ENCODE measurements around the gene VASN. TPM values are rescaled to one million over a fixed set of nuclear protein-coding genes. Genes with fewer than 3 reads are reported as not detected.

VASN gene
- polyA plus RNA-seq, 1 donor, result 12.6 TPM

DNA sequence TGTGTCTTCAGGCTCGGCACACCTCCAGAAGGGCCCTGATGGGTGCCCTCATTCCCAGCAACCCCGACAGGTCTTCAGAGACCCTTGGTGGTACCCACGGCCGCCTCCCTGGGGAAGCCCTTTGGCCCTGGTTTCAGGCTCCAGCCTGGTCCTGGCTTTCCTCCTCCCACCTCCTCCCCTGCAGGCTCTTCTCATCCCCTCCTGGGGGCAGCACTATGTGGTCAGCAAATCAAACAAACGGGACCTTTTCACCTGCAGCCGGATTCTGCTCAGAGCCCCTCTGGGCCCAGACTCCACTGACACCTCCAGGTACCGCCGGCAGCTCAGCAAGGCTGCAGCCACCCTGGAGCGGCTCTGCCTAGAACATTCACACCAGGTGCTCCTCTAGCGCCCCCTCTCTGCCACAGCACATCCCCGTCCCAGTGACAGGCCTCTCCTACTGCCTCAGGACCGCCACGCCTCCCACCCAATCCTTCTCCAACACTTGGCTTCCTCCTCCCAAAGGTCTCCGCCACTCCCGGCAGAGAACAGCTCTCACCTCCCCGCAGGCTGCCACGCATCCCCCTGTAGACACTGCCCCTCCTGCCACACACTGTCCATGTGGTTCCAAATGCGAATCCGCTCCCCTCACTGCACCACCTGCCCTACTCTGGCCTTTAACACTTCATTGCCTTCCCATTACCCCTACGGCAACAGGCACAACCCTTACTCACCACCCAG, 32.8 kb downstream of the VASN start:
- no peak for DNase-seq

DNA sequence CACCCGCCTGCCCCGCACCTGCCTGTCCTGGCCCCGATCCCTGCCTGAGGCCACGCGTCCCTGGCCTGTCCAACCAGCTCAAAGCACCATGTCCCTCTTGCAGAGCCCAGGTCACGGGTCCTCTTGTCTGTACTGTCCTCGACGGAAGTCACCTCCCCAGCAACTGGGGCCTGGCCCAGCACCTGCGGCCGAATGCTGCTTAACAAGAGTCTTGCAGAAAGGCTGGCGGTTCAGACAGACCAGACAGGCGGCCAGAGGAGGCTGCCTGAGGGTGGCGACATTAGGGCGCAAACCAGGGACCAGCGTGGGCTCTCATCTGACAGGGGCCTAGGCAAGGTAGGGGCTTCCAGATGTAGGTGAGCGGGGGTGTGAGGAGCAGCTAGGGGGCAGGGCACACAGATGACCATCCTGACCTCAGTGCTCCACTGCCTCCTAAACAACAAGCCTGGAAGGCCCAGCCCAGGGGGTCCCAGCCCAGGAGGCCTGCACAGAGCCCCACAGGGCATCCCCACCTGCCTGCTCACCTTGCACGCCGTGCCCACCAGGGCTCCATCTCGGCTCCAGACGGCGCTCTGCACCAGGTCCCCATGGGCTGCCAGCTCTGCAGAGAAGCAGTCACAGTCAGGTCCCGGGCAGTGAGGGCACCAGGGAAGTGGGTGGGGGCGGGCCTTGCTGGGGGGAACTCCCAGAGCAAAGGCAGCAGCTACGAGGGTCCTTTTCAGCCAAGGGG, 33.5 kb downstream of the VASN start:
- DNase-seq, result no peak

DNA sequence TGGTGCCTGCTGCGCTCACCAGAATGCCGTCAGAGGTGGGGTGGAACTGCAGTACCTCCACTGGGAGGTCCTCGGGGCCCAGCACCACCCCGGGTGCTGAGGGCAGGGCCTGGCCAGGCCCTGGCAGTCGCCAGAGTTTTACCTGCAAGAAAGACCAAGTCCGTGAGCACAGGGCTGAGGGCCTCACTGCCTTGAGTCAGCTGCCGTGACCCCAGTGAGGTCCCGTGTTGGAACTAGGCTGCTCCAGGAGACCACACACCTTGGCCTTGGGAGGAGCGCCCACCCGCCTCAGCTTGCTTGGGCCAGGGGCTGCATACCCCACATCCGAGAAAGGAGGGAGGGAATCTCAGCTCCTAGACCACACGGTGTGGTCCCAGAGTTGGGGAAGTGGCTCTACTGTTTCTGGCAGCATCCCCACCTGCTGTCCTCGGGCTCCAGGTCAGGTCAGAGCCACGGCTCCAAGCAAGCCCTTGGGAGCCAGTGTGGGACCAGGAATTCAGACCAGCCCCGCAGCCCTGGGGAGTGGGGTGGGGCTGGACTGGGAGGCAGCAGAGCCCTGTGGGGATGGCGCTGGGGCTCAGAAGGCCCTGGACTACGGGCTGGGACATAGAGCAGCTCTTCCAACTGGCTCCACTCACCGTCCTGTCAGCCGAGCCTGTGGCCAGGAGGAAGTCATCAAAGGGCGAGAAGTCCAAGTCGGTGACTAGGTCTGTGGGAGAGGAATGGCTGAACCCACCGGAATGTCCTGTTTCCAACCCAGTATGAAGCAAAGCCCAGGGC, 36.1 kb downstream of the VASN start:
- DNase-seq, result no peak

DNA sequence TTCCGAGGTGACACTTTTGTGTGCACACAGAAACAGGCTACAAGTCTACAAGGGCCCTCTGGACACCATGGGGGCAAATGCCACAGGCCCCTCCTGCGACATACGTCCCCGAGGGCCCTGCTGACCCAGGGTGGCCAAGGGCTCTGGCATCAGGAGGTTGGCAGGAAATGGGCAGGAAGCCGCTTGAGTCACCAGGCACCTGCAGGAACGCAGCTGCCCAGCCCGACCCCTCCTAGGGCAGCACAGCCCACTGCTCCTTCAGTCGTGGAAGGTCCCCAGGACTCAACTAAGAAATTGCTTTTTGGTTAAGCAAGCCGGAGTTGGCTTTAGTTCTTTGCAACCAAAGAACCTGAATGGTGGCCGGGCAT, 36.7 kb downstream of the VASN start:
- no peak for DNase-seq

DNA sequence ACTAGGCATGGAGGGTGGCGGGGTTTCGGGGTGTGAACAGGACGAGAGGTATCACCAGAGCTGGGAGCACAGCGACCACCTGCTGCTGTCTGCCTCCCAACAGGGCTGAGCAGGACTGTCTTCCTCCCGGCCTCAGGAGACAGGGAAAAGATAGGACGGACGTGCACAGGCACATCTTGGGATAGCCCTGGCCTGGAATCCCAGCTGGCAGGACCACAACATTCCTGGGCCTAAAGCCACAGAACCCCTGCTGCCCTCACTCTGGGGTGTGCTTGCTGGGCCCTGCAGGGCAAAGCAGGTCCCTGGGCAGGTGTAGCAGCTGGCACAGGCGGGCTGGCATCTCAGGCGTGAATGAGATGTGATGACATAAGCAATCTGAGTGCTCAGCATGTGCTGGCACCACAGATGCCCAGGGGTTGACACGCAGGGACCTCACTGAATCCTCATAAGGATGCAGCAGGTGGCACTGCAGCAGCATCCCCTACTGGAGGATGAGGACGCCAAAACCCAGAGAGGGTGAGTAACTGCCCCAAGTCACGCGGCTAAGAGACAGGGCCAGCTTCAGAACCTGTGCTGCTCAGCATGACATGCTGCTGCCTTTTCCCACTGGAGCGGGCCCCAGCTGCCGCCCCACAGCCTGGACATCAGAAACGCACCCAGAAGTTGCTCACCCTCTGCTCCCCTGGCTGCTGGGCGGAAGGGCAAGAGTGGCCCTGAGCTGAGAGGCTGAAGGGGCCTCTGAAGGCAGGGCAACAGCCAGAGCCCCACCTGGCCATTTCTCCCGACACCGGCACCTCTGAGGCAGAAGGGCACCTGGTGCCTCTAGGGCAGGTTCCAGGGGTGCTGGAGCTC, 37.7 kb downstream of the VASN start:
- DNase-seq, result no peak

DNA sequence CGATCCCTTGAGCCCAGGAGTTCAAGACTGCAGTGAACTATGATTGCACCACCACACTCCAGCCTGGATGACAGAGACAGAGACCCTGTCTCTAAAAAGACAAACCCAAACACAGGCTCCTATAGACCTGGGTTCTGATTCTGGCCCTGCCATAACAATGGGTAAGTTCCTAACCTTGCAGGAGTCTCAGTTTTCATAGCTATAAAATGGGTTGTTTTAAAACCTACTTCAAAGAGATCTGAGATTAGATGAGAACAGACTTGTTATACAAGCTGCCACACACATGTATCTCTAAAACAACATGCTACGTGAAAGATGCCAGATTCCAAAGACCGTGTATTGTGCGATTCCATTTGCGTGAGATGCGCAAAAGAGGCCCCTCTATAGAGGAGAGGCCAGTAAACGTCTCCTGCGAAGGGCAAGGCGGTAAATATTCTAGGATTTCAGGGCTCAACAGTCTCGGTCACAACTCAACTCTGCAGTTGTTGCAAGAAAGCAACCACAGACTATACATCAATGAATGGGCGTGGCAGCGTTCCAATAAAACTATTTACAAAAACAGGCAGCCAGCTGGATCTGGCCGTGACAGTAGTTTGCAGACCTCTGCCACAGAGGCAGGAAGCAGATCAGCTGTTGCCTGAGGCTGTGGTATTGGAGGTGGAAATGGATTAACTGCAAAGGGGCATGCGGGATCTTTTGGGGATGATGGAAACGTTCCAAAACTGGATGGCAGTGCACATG, 38.9 kb downstream of the VASN start:
- peak; percentile 79 for DNase-seq

DNA sequence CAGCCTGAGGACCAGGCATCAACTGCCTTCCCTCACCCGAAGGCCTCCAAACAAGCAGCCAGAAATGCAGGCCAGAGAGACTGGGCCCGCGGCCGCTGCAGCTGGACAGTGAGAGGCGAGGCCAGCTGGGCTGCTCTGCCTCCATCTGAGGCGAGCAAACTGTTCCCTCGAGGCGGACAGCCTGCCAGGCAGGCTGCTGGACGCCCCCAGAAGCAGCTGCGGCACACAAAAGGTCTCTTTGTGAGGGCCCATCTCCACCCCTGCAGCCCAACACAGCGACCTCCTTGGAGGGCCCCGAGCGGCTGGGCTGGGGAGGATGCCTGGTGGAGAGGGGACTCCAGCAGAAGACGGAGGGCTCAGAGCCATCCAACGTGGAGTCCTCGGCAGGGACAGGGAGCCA, 40.0 kb downstream of the VASN start:
- peak; percentile 84 for DNase-seq

DNA sequence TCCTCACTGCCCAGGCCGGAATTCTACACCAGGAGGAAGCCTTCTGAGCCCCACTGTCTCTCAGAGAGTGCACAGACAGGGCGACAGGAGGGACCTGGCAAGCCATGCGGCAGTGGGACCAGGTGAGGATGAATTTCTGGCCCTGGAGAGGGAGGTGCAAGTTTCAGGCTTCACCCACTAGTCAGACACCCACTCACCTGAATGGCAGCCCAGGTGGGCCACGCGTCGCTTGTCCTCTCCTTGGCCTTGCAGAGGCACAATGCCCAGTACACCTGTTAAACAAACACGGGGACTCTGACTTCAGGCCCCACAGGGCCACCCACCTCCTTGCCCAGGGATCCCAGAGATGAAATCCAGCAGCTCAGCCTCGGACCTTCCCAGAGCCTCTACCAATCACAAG, 40.5 kb downstream of the VASN start:
- no peak for DNase-seq

DNA sequence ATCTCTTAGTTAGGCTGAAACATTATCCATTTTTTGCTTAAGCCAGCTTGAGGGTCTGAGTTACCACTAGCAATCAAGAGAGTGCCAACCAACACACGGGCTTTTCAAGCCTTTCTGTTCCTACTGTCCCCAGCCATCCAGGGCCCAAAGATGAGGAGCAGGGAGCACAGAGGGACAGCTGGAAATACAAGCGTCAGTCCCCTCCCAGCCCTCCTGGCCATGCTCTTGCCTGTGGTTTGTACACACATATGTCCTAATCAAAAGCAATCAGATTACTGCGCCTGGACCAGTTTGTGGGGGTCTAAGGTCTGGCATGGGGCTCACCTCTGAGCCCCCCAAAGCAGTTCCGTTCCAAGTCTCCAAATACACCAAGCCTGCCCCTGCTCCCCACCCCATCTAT, 41.2 kb downstream of the VASN start:
- no peak for DNase-seq

DNA sequence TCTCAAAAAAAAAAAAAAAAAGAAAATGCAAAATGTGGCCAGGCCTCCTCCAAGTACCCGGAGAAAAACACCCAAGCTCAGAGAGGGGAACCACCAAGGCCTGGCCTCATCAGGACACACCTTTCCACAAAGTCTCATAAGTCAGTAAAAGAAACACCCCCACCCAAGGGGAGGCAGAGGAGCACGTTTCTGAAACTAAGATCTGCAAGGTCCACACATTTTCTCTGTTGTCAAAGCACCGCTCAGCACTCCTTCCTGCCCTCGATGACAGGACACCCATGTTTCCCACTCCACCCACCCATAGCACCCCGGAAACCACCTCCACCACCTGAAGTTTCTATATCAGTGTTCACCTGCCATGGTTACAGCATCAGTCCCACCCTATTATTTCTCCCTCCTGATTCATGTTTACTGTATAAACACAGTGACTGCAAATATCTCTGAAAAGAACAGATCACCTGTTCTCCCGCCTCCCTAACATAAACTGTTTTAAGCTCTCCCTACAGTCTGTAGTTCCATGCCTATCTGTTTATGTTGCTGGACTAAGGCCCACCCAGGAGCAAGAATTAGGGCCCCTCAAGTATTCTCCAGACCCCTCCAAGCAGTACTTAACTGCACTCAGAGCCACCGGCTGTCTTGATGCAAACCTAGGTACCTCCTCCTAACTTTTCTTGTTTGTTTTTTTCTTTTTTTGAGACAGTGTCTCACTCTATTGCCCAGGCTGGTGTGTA, 42.7 kb downstream of the VASN start:
- no peak for DNase-seq

DNA sequence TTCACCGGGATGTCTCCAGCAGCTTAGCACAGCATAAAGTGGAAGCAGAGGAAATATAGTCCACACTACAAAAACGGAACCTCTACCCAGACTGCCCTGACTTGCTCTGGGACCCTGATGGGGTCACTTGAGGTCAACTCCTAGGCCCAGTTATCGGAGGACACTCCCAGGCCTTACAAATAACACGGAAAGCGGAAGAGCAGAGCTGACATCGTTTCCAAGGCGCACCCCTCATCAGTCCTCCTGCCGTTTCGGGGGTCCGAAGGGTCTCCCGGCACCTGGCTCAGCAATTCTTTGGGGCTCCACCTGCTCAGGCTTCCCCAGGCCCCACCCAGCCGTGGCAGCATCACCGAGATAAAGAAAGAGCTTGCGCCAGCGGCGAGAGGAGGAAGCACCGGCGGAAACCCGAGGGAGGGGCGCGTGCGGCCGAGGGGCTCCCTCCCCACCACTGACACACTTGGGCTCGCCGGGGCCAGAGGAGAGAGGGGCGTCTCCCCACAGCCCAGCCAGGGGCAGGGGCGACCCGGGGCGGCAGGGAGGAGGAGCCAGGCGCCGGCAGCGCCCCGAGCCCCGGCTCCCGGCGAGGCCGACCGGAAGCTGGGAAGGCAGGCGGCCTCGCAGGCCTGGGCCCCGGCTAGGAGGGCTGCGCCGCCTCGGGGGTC, 44.0 kb downstream of the VASN start:
- no peak for DNase-seq

DNA sequence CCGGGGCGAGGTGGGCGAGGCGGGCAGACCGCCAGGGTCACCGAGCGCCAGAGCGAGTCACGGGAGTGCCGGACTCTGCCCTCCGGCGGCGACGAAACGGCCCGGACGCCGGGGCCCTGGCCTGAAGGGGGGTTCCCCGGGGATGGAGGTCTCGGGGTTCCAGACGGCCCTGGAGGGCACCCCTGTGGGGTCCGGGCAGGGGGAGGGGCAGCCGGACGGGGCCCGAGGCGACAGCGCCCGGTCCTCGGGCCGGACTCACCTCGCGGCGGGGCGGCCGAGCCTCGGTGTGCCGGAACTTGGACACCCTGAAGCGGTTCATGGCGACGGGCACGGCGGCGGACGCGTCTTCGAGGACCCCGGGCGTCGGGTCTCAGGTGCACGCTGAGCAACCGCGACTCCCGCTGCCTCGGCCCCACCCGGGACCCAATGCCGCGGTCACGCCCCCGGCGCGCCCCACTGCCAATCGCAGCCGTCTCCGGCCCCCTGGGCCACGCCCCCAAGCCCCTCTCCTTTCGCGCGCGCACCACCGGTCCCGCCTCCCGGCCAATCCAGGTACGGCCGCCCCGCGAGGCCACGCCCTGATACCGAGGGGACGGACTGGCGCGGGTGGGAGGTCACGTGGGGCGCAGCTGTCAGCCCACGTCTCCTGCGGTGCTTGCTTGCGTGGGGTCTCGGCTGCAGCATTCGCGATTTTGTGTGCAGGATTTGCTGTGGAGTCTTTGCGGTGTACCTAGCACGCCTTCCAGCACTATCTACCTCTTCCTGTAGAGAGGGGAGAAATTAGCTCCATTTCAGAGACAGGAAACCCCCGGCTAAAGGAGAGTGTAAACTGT, 44.8 kb downstream of the VASN start, which contains the start of gene CORO7:
TSS of gene CORO7 (minus strand) at position 397 of the 833 bp plus-strand sequence. CDS start at position 319, 78 bp downstream.
- peak; percentile 93 for DNase-seq

DNA sequence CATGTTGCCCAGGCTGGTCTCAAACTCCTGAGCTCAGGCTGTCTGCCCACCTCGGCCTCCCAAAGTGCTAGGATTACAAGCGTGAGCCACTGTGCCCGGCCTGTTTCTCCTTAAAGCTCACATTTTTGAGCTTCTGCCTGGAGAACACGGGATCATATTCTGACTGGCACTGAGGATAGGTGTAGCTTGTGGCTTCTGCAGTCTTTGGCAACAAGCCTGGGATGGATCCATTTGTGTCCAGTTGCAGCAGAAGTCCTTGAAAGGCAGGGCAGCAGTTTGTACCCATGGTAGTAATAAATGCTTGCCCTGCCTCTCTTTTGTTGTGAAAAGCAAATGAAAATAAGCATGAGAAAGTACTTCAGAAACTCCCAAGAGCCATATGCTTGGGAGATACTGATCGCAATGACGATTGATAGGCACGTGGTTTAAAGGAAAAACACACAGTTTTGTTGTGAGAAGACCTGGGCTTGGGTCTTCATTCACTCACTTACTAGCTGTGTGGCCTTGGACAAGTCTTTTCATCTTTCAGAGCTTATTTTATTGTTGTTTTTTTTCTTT, 47.8 kb downstream of the VASN start:
- DNase-seq, result no peak

DNA sequence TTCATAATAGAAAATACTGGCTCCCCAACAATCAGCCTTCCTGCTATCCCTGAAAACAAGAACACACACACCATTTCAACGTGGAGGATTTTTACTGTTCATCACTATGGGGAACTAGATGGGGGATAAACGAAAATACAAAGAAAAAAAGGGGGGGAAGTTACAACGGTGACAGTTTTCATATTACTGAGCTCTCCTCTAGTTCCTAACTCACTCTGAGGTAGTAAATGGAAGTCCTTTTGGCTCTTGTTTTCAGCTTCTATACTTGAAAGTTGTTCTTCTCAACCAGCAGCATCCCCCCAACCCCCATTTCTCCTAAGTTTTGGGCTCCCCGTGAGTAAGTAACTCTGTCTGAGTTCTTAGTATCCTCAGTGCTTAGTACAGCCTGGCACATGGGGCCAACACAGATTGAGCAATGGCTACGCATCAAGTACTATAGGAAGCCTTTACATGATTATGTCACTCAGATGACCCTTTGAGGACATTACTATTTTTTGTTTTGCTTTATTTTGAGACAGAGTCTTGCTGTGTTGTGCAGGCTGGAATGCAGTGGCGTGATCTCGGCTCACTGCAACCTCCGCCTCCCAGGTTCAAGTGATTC, 49.0 kb downstream of the VASN start:
- no peak for DNase-seq

DNA sequence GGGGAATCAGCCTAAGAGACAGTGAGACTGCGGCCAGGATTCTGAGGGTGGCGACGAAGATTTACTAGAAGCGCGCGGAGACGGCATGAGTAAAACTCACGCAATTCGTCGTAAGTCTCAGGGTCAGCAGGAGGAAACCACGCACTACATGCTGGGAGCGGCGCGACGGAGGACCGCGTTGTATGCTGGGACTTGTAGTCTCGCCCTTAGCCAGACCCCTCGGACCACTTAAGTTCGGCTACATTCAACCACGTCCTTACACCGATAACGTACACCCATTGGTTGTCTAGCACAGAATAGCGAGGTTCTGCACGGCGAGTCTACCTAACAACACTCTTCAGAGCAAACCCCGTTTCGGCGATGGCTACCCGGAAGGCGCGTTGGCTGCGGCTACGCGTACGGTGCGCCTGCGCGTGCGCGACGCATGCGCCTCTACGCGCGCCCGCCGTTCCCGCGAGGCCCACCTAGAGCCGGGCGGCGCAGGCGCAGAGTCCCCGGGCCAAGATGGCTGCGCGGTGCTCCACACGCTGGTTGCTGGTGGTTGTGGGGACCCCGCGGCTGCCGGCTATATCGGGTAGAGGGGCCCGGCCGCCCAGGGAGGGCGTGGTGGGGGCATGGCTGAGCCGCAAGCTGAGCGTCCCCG, 53.9 kb downstream of the VASN start, which contains the start of gene DNAJA3:
TSS of gene DNAJA3 (plus strand) at position 491 of the 643 bp plus-strand sequence. CDS start at position 505, 14 bp downstream.
- peak; percentile 96 for DNase-seq

DNA sequence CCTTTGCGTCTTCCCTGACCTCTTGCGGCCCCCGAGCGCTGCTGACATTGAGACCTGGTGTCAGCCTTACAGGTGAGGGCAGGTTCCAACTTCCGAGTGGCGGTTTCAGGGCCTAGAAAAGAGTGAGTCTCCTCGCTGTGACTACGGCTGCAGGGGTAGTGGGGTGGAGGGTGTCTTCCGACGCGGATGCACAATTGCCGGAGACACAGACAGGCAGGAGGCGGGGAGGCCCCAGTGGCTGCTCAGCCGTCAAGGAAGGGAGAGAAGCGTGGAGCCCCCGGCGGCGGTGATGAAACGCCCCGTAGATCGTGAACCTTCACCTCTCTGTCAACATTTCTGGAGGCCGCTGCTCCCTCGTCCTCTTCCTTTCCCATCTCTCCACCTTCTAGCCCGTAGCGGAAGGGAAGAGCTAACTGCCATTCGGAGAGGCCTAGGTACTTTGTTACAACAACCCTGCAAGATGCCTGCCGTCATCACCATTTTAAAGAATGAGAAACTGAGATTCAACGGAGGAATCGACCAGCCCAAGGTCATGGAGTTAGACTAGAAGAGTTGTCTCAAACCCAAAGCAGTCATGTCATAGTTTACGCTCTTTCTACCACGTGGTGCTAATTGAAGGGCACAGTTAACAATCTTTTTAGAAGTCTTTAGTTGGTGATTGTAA, 54.5 kb downstream of the VASN start:
- DNase-seq, result no peak

DNA sequence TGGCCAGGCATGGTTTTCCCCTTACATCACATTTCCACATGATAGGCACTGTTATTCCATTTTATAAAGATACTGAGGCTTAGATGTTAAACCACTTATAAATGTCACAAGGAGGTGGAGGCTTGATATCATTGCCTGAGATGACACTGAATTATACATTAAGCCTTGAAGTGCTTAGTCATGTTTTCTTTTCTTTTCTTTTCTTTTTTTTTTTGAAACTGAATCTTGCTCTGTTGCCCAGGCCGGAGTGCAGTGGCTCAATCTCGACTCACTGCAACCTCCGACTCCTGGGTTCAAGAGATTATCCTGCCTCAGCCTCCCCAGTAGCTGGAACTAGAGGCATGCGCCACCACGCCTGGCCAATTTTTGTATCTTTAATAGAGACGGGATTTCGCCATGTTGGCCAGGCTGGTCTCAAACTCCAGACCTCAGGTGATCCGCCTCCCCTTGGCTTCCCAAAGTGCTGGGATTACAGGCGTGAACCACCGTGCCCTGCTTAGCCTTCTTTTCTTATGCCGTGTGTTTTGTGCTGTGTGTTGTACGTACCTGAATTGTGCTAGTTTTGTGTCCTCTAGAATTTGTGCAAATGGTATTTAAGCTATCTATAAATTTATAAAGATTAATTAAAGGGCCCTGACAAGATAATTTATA, 55.2 kb downstream of the VASN start:
- DNase-seq, result no peak
